Measurements from ENCODE around the gene TMEM11. TPM values are rescaled to one million over a fixed set of nuclear protein-coding genes. Genes with fewer than 3 reads are reported as not detected.

TMEM11 gene
- total RNA-seq, 3 donors from 2014 or later (not counting 1 experiment from before 2014, with no cell fraction given): 18.4 to 27.0 (median 18.6) TPM

GRCh38 chr17:21243516-21244303 lies 29.7 kb upstream of the TMEM11 start:
- Mint-ChIP-seq H3K36me3 (no peaks in the 10 kb centered on the region), H3K4me1 (peaks cover 11 to 17% of the 10 kb centered on the region in 2 donors), H3K9me3 (no peaks in the 10 kb centered on the region), H3K4me3 (no peak overlapping the region), H3K27me3 (ENCODE audit: low read depth in 2 of 2) (no peaks in the 10 kb centered on the region), H3K27ac (no peak overlapping the region)
- H3K9me3 ChIP-seq (ENCODE audit: control insufficient read depth, insufficient read depth, low read length): no peaks in the 10 kb centered on the region
- H3K27ac ChIP-seq (ENCODE audit: low read length): no peak overlapping the region
- no peak for DNase-seq
- TF ChIP-seq CTCF (IDR thresholded peaks at IDR 0.05): no peak
- no peaks in the 10 kb centered on the region for H3K4me1 ChIP-seq (ENCODE audit: control insufficient read depth, insufficient read depth, low read length)
- intact Hi-C loops (cut with micrococcal nuclease): no loop called here
- H3K27me3 ChIP-seq (ENCODE audit: control insufficient read depth, insufficient read depth, low read length): no peaks in the 10 kb centered on the region
- 89% methylated on average over 22 of the region's 23 CpGs for WGBS (ENCODE audit: insufficient coverage)
- H3K36me3 ChIP-seq (ENCODE audit: control insufficient read depth, insufficient read depth, low read length): peaks cover 5% of the 10 kb centered on the region
- H3K4me3 ChIP-seq (ENCODE audit: low read length): no peak overlapping the region
- no peak for ATAC-seq

GRCh38 chr17:21242780-21243515 lies 29.0 kb upstream of the TMEM11 start:
- H3K27me3 Mint-ChIP-seq (ENCODE audit: low read depth in 2 of 2): no peaks in the 10 kb centered on the region
- no peaks in the 10 kb centered on the region for H3K36me3 Mint-ChIP-seq
- no peaks in the 10 kb centered on the region for H3K9me3 Mint-ChIP-seq
- ATAC-seq (no peak), DNase-seq (no peak)
- intact Hi-C loops (cut with micrococcal nuclease): no loop called here
- WGBS (ENCODE audit: insufficient coverage): 87% methylated on average over 26 of the region's 26 CpGs
- H3K4me1 ChIP-seq (ENCODE audit: control insufficient read depth, insufficient read depth, low read length): no peaks in the 10 kb centered on the region
- no peak overlapping the region for H3K4me3 Mint-ChIP-seq
- no peaks in the 10 kb centered on the region for H3K27me3 ChIP-seq (ENCODE audit: control insufficient read depth, insufficient read depth, low read length)
- no peak overlapping the region for H3K27ac Mint-ChIP-seq
- no peak overlapping the region for H3K27ac ChIP-seq (ENCODE audit: low read length)
- peaks cover 5% of the 10 kb centered on the region for H3K36me3 ChIP-seq (ENCODE audit: control insufficient read depth, insufficient read depth, low read length)
- H3K9me3 ChIP-seq (ENCODE audit: control insufficient read depth, insufficient read depth, low read length): no peaks in the 10 kb centered on the region
- peaks cover 5 to 10% of the 10 kb centered on the region in 2 donors for H3K4me1 Mint-ChIP-seq
- H3K4me3 ChIP-seq (ENCODE audit: low read length): no peak overlapping the region
- TF ChIP-seq CTCF (IDR thresholded peaks at IDR 0.05): no peak

DNA sequence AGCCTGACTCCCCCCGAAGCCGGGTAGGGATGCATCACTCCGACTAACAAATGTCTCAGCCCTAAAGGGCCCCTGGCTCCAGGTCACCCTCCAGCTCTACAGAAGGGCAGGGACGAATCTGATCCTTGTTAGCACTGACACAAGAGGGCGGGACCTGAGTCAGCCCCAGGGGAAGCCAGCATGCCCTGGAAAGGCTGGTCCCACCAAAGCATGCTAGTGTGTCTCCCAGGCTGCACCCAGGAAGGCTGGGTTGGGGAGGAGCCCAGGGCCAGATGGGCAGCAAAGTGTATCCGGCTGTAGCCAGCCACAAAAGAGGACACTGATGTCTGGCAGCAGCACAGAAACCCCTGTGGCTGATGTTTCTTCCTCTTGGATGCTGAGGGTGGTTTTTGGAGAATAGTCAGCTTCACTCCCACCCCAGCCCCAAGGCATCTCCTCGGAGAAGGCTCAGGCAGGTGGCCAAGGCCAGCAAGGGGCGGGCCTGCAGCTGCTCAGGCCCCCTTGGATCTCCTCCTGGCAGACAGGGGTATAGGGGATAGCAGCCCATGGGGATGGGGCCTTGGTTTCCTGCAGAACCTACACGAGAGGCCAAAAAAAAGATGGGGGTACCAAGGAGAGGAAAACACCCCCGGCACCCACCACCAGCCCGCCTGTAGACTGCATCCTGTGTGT lies 28.2 kb upstream of the TMEM11 start:
- H3K36me3 ChIP-seq (ENCODE audit: control insufficient read depth, insufficient read depth, low read length): peaks cover 5% of the 10 kb centered on the region
- H3K4me3 ChIP-seq (ENCODE audit: low read length): no peak overlapping the region
- intact Hi-C loops (cut with micrococcal nuclease): no loop called here
- H3K27me3 ChIP-seq (ENCODE audit: control insufficient read depth, insufficient read depth, low read length): no peaks in the 10 kb centered on the region
- no peaks in the 10 kb centered on the region for H3K4me1 ChIP-seq (ENCODE audit: control insufficient read depth, insufficient read depth, low read length)
- ATAC-seq: no peak
- H3K27ac ChIP-seq (ENCODE audit: low read length): no peak overlapping the region
- Mint-ChIP-seq H3K27me3 (ENCODE audit: low read depth in 2 of 2) (no peaks in the 10 kb centered on the region), H3K27ac (no peak overlapping the region), H3K36me3 (no peaks in the 10 kb centered on the region), H3K9me3 (no peaks in the 10 kb centered on the region), H3K4me3 (no peak overlapping the region), H3K4me1 (peaks cover 5 to 6% of the 10 kb centered on the region in 2 donors)
- DNase-seq: no peak
- H3K9me3 ChIP-seq (ENCODE audit: control insufficient read depth, insufficient read depth, low read length): no peaks in the 10 kb centered on the region
- no peak for TF ChIP-seq CTCF (IDR thresholded peaks at IDR 0.05)
- 86% methylated on average over 10 of the region's 11 CpGs for WGBS (ENCODE audit: insufficient coverage)
